Measurements from ENCODE around the gene GPR152.
"Not testable (repeated sequence)": the region's sequence is repeated elsewhere in the genome, so short reads cannot be mapped to it uniquely, and the experiment has no call there.

Gene GPR152

DNA sequence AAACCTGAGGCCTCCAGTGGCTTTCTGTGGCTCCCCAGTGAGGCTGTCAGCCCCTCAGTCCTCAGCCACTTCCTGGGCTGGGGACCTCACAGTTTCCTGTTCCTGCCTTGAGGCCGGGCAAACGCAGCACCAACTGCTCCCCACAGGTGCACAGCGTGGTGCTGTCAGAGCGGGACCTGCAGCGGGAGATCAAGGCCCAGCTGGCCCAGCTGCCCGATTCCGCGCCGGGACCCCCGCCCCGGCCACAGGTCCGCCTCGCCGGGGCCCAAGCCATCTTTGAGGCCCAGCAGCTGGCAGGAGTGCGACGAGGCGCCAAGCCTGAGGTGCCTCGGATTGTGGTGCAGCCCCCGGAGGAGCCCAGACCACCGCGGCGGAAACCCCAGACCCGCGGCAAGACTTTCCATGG is 43.3 kb downstream of the GPR152 start:
- no peak for DNase-seq (ENCODE audit: low spot score)

DNA sequence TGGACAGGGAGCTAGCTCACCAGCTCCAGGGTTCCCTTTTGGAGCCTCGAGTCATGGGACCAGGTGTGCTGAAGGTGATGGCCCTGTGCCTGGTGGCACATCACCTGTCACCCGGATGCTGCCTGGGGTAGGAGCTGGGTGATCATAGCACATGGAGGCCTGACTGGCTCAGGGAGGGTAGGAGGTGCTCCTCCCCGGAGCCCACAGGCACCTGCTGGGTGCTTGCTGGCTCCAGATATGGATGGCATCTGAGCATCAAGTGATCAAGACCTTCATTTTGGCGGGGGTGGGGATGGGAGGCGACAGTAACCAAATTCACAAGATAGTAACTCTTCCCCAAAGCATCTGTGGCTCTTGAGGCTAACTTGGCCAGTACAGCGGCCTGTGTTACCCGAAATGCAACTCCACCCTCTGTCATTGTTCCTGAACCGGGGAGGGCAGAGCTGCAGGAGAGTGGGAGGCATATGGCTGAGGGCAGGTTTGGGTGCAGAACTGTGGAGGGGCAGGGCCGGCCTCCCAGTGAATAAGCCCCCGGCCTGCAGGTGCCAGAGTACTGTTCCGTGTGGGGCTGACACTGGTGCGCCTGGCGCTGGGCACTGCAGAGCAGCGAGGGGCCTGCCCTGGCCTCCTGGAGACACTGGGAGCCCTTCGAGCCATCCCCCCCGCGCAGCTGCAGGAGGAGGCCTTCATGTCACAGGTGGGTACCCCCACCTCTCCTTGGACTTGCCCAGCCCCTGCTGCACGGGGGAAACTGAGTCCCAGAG is 43.9 kb downstream of the GPR152 start:
- no peak for DNase-seq (ENCODE audit: low spot score)

DNA sequence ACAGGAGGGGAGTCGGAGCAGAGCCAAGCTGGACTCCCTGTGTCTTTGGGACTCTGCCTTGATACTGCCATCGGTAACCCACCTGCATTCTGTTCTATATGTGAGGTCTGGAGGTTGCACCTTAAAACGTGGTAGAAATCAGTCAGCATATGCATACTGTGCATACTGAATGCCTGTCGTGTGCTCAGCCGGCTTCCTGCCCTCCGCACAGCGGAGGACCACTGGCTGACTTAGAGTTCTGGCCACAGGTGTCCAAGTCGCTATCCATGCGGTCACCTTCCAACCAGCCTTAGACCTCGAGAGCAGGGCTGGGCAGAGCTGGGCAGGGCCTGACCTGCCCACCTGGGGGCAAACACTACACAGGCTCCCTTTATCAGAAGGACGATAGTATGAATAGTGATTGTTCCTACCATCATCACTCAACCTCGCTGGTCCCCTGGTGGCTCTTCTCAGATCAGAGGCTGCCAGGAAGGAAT is 44.8 kb downstream of the GPR152 start:
- no peak for DNase-seq (ENCODE audit: low spot score)

DNA sequence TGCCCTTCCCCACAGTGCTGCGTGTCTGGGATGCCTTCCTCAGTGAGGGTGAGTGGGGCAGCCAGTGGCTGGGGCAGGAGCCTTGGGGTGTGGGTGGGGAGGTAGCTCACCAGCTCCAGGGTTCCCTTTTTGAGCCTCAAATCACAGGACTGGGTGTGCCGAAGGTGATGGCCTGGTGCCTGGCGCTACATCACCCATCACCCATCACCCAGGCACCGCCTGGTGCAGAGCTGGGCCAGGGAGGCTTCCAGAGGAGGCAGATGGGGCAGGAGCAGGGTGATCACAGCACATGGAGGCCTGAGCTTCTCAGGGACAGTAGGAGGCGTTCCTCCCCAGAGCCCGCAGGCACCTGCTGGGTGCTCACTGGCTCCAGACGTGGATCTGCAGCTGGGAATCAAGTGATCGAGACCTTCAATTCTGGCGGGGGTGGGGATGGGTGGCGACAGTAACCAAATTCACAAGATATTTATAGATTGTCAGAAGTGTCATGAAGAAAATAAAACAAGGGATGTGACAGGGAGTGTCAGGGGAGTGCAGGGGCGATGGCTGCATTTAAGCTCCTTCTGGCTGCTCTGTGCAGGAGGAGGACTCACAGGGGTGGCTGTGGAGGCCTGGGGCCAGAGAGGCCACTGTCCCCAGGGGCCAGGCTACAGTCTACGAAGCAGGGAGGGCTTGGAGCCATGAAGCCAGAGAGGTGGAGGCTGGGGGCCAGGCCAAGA is 45.4 kb downstream of the GPR152 start:
- DNase-seq (ENCODE audit: low spot score), result no peak

DNA sequence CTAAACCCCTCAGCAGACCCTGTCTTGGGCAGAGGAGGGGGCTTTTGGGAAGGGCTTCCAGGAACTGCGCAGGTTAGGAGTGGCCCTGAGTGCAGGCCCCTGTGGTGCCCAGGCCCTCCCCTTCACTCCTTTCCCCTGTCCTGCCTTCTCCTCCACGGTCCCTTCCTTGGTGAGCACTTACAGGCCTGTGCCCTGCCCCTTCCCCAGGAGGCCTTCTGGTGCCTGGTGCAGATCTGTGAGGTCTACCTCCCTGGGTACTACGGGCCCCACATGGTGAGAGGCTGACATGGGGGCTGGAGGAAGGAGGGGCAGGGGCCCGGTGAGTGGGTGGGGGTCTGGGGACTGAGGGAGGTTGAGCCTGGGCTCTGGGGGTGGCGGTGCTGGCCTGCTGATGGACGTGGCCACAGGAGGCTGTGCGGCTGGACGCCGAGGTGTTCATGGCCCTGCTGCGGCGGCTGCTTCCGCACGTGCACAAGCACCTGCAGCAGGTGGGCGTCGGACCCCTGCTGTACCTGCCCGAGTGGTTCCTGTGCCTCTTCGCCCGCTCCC is 46.0 kb downstream of the GPR152 start:
- DNase-seq (ENCODE audit: low spot score), result no peak

DNA sequence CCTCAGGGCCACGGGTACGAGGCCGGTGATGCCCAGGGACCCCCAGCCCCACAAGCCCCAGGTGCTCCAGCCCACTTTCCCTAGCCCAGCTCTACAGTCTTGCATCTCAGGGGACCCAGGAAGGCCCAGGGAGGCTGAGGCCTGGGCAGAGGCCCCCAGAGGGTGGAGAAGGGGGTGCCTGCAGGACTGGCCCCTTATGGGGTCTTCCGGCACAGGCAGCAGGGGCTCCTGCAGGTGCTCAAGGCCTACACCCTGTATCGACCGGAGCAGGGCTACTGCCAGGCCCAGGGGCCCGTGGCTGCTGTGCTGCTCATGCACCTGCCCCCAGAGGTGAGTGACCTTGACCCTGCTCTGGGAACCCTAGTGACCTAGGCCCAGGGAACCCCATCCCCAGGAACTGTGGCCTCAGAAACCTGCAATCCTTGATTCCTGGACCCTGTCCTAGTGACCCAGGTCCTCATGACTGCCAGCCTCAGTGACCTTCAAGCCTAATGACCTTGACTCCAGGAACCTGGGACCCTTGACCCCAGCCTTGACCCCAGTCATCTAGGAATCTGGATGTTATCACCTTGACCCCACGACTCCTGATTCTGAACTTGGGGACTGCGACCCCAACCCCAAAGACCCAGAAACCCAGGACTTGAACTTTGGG is 46.7 kb downstream of the GPR152 start:
- DNase-seq (ENCODE audit: low spot score), result no peak

DNA sequence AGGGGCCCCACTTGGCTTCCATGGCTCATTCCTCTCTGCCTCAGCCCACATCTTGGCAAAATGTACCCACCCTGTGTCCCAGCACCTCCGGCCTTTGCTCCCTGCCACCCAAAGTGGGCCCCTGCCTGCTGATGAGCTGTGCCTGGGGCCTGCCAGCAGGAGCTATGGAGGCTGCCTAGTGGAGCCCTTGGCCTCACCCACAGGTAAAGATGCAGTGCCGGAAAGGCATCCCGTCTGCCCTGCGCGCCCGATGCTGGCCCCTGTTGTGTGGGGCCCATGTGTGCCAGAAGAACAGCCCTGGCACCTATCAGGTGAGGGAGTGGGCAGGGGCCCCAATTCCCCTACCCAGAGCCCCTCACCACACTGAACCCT is 47.3 kb downstream of the GPR152 start:
- no peak for DNase-seq (ENCODE audit: low spot score)

DNA sequence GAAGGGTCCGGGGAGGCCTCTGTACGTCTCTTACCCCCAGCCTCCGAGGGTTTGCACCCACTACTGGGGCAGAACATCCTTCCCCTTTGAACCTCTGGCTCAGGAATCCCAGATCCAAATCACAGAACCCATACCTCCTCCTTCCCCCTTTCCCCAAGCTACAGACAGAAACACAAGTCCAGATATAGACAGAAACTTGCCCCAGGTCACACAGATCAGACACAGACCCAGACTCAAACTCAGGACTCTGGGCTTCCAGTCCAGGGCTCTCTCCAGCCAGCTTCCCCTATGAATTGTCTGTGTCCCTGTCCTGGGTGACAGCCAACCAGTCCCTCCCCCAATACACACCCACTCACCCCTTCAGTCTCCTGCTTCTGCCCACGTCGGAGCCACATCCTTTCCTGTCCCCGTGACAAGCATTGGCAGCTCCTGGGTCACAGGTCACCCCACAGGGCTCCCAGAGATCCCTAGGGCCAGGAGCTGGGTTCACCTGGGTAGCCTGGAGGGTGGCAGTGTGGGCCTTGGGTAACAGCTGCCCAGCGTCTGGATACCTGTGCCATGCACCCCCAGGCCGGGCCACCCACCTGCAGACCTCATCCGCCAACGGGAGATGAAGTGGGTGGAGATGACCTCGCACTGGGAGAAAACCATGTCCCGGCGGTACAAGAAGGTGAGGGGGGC is 47.9 kb downstream of the GPR152 start:
- no peak for DNase-seq (ENCODE audit: low spot score)

DNA sequence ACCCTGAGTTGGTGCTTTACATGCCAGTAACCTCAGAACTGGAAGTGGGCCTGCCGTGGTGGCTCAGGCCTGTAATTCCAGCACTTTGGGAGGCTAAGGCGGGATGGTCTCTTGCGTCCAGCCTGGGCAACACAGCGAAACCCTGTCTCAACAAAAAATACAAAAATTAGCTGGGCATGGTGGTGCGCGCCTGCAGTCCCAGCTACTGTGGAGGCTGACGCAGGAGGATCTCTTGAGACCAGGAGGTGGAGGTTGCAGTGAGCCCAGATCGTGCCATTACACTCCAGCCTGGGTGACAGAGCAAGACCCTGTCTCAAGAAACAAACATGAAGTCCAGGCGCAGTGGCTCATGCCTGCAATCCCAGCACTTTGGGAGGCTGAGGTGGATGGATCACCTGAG is 49.4 kb downstream of the GPR152 start:
- DNase-seq (ENCODE audit: low spot score), result not testable (repeated sequence)

DNA sequence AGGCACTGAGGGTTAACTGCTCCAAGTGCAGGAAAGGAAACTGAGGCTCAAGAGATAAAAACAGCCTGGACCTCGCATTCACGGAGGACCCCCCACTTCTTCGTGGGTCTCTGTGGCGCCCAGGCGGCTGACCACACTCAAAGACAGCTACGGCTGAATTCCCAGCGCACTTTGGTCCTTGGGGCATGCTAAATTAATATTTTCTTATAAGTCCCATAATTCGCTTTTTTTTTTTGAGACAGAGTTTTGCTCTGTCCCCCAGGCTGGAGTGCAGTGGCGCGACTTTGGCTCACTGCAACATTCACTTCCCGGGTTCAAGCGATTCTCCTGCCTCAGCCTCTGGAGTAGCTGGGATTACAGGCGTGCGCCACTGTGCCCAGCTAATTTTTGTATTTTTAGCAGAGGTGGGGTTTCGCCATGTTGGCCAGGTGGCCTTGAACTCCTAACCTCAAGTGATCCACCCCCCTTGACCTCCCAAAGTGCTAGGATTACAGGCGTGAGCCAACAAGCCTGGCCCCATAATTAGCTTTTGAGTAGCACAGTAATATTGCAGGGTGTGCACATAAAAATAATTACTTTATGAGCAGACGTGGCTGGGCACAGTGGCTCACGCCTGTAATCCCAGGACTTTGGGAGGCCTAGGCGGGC is 50.2 kb downstream of the GPR152 start:
- not testable (repeated sequence) for DNase-seq (ENCODE audit: low spot score)

DNA sequence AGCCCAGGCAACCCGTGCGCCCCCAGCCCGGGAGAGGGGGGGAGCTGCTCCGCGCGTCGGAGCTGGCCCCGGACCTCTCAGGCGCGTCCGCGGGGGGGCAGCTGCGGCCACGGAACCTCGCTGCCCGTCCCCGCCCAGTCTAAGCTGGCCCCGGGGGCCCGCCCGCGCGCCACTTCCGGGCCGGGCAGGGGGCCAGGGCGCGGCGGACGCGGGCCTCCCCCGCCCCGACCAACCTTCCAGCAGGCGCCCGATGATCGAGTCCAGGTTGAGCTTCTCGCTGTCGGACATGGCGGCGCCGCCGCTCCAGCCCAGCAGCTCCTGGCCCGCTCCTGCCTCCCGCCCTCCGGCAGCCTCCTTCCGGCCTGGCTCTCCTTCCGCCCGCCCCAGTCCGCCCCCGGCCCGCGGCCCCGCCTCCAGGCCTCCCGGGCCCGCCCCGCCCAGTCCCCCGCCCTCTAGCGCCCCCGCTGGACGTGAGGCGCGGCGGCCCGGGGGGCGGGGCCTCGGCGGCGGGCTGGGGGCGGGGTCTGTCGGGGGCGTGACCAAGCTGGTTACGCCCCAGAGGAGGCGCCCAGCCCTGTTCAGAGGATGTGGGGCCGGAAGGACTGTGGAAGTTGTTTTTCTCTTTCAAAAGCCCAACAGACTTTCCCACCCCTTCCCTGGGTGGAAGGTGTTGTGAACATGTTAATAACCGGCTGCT is 50.9 kb downstream of the GPR152 start, which contains the start of gene PPP1CA:
Gene PPP1CA, minus strand, starts transcription at position 364 of the 697 bp plus-strand sequence. Its CDS starts 76 bp downstream, at position 288.
- DNase-seq (ENCODE audit: low spot score), result peak; percentile 86

Data from RKO (cell line).